Erythroblast (primary cell): ENCODE measurements around the gene TRIM43B.
"Not testable (repeated sequence)": the region's sequence is repeated elsewhere in the genome, so short reads cannot be mapped to it uniquely, and the experiment has no call there.

ENCODE experiments used
- GATA1 ChIP-seq: IDR thresholded peaks from 2 replicates; pipeline ENCODE4 v1.6.1; 2011; ENCODE audit warnings: low read depth, mild to moderate bottlenecking, control low read depth, low read length, moderate library complexity
- POLR2A ChIP-seq: IDR thresholded peaks from 2 replicates; pipeline ENCODE4 v1.6.1; 2011; ENCODE audit warnings: mild to moderate bottlenecking, low read length

DNA sequence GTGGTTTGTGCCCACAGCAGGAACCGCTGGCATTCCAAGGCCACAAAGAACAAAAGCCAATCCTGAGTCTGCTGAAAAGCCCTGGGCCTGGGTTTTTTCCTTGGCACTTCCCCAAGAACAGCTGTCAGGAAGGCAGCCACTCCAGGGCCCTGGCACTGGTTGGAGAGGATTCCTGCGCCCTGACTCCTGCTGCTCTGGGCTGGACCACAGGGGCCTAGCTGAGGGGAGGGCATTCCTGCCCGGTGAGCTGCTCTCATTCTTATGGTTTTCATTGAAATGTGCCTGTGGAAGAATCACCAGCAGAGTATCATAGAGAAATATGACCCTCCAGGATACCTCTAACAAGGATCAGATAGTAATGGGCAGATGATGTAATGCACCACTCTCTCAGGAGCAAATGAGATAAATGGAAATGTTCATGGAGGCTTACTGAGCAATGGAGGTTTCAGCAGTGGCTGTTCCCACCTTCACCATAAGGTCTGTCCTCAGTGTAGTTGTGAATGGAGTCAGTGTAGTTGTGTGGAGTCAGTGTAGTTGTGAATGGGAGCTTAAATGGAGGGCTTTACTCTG, 50.0 kb downstream of the TRIM43B start:
- TF ChIP-seq POLR2A, GATA1: not testable (repeated sequence)
